ENCODE data around the gene SUMO4.
"Not testable (repeated sequence)": the region's sequence is repeated elsewhere in the genome, so short reads cannot be mapped to it uniquely, and the experiment has no call there.

The SUMO4 gene

GRCh38 chr6:149429427-149430360, 29.6 kb downstream of the SUMO4 start:
- in situ Hi-C loops (cut with MboI; ENCODE audit: low sequenced_read_pairs), result loop anchor here (10.0 kb wide), 2 partner anchors 355 to 855 kb away; no protein-coding TSS in a partner anchor

- in situ Hi-C loops (cut with MboI; ENCODE audit: low sequenced_read_pairs), result loop anchor here (10.0 kb wide), 1 partner anchor 857 kb away; no protein-coding TSS in a partner anchor
These were observed 32.1 kb downstream of the SUMO4 start for GRCh38 chr6:149431905-149432775.

DNA sequence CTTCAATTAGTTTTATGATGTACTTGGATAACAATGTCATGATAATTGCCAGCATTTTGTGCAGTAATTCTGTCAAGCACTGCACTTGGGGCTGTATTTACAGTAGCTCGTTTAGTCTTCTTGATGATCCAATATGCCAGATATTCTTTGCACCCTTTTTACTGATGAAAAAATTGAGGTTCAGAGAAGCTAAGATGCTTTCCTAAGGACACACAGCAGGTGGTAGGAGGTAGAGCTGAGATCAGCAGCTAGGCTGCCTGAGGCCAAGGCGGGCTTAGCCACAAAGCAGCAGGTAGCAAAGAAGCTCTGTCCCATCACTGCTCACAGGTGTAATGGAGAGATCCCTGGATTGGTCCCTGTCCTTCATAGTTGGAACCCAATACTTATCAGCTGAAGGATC, 33.3 kb downstream of the SUMO4 start:
- in situ Hi-C loops (cut with MboI; ENCODE audit: low sequenced_read_pairs), result loop anchor here (10.0 kb wide), 1 partner anchor 859 kb away; no protein-coding TSS in a partner anchor

DNA sequence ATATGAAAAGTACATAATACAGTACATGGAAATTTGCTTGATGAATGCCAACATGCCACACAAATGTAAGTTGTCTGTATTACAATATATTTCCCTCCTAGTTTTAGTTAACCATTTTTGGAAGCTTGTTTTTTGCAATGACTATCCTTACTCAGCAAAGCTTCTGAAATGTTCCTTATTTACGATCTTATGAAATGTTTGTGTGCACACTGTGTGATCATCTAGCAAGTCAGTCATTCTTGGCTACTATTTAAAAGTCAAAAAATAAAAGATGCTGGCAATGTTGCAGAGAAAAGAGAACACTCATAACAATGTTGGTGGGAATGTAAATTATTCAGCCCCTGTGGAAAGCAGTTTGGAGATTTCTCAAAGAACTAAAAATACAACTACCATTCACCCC, 33.8 kb downstream of the SUMO4 start:
- in situ Hi-C loops (cut with MboI; ENCODE audit: low sequenced_read_pairs), result loop anchor here (10.0 kb wide), 1 partner anchor 859 kb away; no protein-coding TSS in a partner anchor

- in situ Hi-C loops (cut with MboI; ENCODE audit: low sequenced_read_pairs), result loop anchor here (10.0 kb wide), 1 partner anchor 861 kb away; no protein-coding TSS in a partner anchor
These were observed 36.0 kb downstream of the SUMO4 start for GRCh38 chr6:149435919-149436586.

DNA sequence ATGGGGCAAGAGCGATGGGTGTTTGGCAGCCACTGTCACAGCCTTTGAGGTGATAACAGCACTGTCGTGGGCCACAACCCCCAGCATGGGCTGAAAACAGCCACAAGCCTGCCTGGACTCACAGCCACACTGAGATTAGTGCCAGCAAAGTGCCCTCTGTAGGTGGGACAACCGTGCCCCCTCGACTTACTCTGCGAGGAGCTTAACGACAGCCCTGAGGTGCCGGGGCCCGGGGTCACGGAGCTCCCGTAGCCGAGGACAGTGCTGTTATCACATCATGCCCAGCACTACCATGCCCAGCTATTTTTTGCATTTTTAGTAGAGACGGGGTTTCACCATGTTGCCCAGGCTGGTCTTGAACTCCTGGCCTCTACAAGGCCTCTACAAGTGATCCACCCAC, 36.6 kb downstream of the SUMO4 start:
- in situ Hi-C loops (cut with MboI; ENCODE audit: low sequenced_read_pairs), result loop anchor here (10.0 kb wide), 1 partner anchor 862 kb away; no protein-coding TSS in a partner anchor

DNA sequence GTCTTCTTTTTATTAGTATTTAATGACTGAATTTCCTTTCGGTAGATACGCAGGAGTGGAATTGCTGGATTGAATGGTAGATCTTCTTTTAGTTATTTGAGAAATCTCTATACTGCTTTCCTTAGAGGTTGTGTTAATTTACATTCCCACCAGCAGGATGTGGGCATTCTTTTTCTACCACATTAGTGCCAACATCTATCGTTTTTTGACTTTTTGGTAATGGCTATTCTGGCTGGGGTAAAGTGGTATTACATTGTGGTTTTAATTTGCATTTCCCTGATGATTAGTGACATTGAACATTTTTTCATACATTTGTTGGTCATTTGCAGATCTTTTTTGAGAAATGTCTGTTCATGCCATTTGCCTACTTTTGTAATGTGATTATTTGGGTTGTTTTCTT, 37.1 kb downstream of the SUMO4 start:
- in situ Hi-C loops (cut with MboI; ENCODE audit: low sequenced_read_pairs), result loop anchor here (10.0 kb wide), 1 partner anchor 862 kb away; no protein-coding TSS in a partner anchor

DNA sequence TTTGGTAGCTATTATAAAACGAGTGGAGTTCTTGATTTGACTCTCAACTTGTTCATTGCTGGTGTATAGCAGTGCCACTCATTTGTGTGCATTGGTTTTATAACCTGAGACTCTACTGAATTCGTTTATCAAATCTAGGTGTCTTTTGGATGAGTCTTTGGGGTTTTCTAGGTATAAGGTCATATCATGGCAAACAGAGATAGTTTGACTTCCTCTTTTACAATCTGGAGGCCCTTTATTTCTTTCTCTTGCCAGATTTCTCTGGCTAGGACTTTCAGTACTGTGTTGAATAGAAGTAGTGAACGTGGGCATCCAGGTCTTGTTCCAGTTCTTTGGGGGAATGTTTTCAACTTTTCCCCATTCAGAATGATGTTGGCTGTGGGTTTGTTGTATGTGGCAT, 38.8 kb downstream of the SUMO4 start:
- in situ Hi-C loops (cut with MboI; ENCODE audit: low sequenced_read_pairs), result loop anchor here (10.0 kb wide), 1 partner anchor 864 kb away; no protein-coding TSS in a partner anchor

GRCh38 chr6:149439626-149440025, 39.6 kb downstream of the SUMO4 start:
- in situ Hi-C loops (cut with MboI; ENCODE audit: low sequenced_read_pairs), result loop anchor here (10.0 kb wide), 1 partner anchor 865 kb away; no protein-coding TSS in a partner anchor

DNA sequence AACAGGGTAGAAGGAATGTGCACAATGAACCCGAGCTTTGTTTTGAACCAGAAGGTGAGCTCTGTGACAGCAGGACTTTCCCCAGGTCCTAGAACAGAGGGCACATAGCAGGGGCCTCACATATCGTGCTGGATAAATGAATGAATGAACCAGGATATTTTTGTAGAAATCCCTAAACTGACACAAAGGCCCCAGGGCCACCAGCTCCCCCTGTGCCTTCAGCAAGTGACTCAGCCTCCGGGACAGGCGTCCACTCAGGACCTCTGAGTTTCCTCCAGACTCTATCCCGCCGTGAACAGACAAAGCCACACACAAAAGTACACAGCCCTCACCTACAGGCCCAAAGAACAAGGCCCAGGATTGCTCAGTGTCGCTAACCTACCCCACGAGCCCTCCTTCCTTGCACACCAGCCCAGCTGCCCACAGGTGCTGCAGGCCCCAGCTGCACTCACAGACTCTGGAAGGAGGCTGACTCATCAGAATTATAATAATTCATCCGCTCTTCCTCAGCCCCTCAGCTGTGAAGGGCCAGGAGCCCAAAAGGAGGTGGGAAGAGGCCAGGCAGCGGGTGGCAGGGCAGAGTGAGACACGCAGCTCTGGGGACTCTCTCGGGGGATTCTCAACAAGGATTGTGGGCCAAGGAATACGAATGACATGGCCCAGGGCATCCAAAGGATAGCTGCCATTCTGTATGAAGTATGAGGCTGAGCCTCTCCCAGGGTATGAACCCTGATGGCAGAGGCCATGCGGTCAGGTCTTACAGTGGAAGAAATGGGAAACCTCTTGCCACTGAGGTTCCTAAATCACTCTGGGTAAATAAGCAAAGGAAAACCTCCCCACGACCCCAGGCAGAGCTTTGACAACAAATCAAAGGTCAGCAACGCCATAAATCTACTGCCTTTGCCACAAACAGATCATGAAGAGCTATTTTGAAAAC, 40.9 kb downstream of the SUMO4 start:
- in situ Hi-C loops (cut with MboI; ENCODE audit: low sequenced_read_pairs), result no loop called here

- in situ Hi-C loops (cut with MboI; ENCODE audit: low sequenced_read_pairs), result no loop called here
These were observed 41.7 kb downstream of the SUMO4 start for GRCh38 chr6:149441740-149442139.

DNA sequence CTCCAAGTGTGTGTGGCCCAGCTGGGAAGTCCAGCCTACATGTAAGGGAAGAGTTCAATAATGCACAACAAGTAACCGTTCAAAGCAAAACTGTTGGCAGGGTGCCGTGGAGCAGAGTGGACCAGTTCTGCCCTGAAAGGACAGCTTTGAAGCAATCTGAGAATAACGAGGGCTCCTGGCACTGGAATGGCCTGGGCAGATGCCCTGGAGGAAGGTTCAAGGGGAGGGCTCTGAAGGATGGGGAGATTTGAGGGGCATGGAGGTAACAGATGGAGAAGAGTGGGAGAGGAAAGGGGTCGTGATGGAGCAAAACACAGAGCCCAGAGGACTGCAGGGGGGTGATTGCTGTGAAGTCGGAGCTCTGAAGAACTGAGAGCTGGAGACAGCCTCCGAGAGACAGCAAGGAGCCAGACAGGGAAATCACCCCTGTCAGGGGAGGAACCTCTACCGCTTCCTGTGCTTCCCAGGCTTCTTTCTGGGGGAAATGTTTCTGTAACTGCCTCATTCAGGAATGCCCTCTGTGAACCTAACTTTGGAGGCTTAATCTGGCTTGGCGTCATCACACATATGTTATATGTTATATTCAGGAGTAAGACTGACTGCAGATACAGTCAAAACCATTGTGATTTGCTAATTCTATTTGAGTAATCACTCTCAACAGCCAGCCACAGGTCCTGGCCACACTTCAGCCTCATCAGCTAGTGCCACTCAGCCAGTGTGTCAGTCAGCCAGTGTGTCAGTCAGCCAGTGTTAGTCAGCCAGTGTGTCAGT, 43.5 kb downstream of the SUMO4 start:
- in situ Hi-C loops (cut with MboI; ENCODE audit: low sequenced_read_pairs), result no loop called here

GRCh38 chr6:149444360-149445094, 44.5 kb downstream of the SUMO4 start:
- in situ Hi-C loops (cut with MboI; ENCODE audit: low sequenced_read_pairs), result not testable (repeated sequence)

DNA sequence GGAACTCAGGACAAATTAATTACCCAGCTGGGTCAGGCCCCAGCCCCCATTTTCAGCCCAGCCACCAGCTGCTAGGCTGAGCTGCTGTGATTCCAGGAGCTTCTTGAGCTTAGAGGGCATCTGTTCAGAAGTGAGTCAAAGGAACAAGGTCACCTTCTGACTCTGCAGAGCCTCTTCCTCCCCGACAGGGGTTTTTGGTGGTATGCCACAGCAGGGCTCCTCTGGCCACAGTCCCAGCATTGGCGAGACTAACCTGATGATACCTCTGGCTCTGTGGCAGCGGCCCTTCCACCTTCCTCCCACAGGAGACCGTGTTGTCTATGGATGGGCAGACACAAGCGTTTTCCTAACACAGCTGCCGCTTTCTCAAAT, 45.0 kb downstream of the SUMO4 start:
- in situ Hi-C loops (cut with MboI; ENCODE audit: low sequenced_read_pairs), result no loop called here

DNA sequence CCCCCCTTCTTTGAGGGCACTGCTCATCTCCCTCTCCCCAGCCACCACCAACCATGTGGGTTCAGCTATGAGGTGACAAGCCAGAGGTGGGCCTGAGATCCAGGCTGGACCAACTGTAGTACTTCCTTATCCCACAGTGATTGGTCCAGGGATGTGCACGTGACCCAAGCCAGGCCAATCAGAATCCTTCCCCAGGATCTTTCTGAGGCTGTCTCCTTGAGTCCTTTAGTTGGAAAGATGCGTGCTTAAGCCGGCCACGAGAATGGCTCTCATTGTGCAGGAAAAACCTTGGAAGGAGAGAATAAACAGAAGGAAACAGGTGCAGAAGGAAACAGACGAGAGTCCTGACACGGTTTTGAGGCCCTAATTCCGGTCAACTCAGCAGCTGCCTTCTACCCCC, 45.5 kb downstream of the SUMO4 start:
- in situ Hi-C loops (cut with MboI; ENCODE audit: low sequenced_read_pairs), result no loop called here

GRCh38 chr6:149446791-149447376, 46.8 kb downstream of the SUMO4 start:
- in situ Hi-C loops (cut with MboI; ENCODE audit: low sequenced_read_pairs), result no loop called here

- in situ Hi-C loops (cut with MboI; ENCODE audit: low sequenced_read_pairs), result no loop called here
These were observed 48.9 kb downstream of the SUMO4 start for GRCh38 chr6:149448821-149449453.

Data from HL-60/S4 treated with retinoic acid at 250 ng/mL for 4 days and 3 days (cell line).